Measurements from ENCODE around the gene LIN28A.
"Not testable (repeated sequence)": the region's sequence is repeated elsewhere in the genome, so short reads cannot be mapped to it uniquely, and the experiment has no call there.

Gene LIN28A

DNA sequence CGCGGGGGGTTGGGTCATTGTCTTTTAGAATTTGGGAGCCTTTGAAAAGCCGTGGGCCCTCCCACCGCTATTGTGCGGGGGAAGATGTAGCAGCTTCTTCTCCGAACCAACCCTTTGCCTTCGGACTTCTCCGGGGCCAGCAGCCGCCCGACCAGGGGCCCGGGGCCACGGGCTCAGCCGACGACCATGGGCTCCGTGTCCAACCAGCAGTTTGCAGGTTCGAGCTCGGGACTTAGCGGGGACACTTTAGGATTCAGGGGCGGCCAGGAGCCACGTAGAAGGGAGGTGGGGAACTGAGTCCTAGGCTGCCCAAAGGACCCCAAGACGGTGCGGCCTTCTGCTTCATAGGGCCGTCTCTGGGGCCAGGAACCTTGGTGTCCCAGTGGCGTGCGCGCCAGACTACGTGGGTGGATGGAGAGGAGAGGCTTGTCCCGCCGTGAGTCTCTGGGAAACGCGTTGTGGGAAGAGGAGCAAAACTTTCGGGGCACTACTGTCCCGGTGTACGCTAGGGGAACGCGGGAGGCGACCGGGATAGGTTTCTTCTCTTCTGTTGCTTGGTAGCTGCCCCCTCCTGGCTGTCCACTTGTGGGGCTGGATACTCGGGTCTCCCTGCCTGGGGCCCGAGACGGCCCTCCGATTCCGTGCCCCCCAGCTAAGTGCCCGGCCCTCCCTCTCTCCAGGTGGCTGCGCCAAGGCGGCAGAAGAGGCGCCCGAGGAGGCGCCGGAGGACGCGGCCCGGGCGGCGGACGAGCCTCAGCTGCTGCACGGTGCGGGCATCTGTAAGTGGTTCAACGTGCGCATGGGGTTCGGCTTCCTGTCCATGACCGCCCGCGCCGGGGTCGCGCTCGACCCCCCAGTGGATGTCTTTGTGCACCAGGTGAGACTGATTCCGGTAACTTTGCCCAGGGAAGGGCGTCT is at the start of gene LIN28A:
TSS of gene LIN28A (plus strand) at position 112 of the 918 bp plus-strand sequence. CDS start at position 187, 75 bp downstream.
- DNase-seq: no peak

DNA sequence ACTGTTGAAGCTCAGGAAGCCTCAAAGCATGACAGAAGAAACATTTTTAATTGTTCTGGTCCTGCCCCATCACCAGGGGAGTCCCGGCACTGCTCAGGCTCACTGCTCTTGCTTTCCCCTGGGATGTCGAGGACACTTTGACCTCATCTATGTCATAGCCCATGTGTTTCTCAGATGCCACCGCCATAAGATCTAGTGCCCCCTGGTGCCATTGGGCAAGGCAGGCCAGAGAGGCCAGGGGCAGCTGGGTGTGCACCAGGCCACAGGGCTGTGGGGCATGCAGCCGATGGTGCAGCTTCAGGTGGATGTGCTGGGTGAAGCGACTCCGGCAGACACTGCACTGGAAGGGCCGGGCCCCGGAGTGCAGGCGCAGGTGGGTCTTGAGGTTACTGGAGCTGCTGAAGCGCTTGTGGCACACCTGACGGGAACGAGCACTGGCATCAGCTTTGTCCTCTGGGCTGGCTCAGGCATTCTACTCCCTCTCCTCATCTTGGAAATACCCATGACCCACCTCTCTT is 49.0 kb upstream of the LIN28A start:
- no peak for DNase-seq

DNA sequence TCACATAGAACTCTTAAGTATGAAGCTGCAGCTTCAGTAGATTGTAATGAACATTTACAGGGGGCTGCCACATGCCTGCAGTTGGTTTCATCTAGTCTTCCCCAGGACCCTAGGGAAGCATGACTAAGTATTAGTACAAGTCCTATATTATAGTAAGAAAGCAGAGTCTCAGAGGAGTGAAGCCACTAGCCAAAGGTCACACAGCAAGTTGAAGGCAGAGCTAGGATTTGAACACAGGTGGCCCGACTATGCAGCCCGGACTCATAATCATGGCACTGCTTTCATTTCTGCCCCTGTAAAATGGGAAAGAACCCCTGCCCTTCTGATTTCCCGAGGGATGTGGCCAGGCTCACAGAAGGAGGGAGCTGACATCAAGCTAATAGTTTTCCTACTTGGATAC is 48.3 kb upstream of the LIN28A start:
- DNase-seq: no peak

DNA sequence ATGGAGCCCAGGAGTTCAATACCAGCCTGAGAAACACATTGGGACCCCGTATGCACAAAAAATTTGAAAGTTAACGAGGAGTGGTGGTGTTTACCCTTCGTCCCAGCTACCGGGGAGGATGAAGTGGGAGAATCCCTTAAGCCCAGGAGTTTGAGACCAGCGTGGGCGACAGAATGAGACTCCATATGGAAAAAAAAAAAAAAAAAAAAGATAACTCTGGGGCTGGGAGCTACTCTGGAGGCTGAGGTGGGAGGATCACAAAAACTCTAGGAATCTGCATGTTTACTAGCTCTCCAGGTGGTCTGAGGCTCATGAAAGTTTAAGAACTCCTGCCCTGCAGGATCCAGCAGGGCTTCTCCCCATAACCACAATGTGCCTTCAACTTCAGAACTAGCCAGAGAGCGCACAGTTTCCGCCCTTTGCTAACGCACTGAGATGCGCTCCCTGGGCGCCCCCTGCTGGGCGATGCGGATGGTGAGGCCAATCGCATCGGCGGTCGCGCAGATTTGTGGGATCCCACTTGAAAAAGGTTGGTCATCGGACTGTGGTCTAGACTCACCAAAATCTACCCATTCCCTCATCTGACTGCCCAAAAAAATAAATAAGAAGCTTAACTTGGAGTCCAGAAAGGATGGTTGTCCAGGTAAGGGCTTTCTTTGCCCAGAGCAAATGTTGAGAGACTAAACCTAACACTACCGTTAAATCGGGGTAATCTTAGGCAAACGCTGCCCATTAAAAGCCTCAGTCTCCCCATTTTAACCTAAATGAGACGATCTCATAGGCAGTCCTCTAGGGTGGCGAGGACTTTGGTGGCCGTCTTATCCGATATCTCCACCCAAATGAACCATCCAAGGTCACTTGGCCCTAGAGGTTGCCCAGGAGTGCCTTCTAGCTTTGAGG is 46.8 kb upstream of the LIN28A start:
- peak; percentile 76 for DNase-seq

- no peak for DNase-seq
Measured at GRCh38 chr1:26364956-26365355, 45.7 kb upstream of the LIN28A start.

DNA sequence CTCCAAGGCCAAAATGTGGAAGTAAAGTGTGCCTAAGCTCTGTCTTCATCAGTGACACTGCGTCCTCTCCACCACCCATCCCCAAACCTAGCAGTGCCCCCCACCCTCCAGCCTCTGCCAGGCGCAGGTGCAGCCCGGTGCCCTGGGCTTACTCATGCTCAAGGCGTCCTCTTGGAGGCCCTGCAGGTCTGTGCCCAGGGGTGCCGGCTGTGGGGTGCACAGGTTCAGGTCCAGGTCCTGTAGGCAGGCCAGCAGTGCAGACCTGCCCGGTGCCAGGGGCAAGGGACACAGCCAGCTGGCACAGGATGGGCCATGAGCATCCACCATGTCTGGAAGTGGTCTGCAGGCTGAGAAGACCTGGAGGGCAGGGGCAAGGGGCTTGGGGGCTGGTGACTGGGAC is 43.2 kb upstream of the LIN28A start:
- DNase-seq: no peak

- DNase-seq: no peak
Measured at GRCh38 chr1:26368006-26368405, 42.6 kb upstream of the LIN28A start.

DNA sequence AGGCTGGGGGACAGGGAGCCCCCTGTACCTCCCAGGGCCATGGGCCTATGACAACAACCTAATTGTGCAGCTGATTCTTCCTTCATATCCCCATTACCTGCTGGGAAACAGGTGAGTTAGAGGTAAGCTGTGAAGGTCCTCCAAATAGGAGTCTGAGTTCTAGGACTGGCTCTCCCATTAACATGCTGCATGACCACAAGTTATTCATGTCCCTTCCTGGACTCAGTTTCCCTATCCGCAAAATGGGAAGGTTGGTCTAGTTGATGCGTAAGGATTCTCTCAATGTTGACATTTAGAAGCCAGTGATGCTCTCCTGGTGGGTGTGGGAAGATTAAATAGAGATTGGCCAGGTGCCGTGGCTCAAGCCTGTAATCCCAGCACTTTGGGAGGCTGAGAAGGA is 42.1 kb upstream of the LIN28A start:
- DNase-seq: no peak

GRCh38 chr1:26370591-26371382 is 39.8 kb upstream of the LIN28A start:
- no peak for DNase-seq

DNA sequence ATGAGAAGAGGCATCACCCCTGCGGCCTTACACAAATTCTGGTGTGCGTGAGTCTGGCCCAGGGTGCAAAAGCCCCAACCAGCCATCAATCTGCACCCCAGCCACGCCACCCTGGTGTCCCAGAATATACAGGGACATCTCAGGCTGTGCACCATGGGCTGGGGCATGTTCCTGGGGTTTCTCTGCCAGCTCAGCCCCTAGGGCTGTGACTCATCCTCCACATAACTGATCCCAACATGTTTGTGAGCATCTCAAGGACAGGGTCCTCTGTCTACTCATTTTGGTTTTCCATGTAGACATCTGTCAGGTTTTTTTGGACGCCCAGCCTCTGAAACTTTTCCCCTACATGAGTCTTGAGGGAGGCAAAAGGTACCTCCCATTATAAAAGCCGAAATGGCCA is 38.6 kb upstream of the LIN28A start:
- no peak for DNase-seq

- not testable (repeated sequence) for DNase-seq
Measured at GRCh38 chr1:26372611-26373010, 38.0 kb upstream of the LIN28A start, which contains the start of gene ZNF683. ZNF683 (minus strand) TSS chr1:26372750; CDS start chr1:26368571, 4,179 bp downstream.

GRCh38 chr1:26373281-26373680 is 37.3 kb upstream of the LIN28A start:
- DNase-seq: peak; percentile 45

GRCh38 chr1:26373789-26374188 is 36.8 kb upstream of the LIN28A start:
- DNase-seq: no peak

- DNase-seq: not testable (repeated sequence)
Measured at GRCh38 chr1:26374361-26374760, 36.3 kb upstream of the LIN28A start.

DNA sequence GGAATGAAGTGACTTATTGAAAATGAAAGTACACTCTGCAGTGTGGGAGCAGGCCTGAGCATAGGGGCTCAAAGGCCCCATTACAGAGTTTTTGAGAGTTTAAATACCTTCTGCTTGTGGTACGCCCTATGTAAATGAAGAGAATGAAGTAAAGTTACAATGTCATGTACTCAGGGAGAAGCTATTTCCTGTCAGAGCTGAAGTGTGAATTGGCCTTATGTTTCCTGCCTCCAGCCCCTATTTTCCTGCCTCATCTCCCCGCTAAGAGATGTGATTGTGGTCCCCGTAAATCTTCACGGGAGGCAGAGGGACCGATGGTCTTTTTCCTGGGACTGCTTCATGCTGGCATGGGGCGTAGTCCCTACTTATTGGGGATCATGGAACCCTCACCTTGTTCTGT is 35.5 kb upstream of the LIN28A start:
- no peak for DNase-seq

- DNase-seq: no peak
Measured at GRCh38 chr1:26376050-26376449, 34.6 kb upstream of the LIN28A start.

DNA sequence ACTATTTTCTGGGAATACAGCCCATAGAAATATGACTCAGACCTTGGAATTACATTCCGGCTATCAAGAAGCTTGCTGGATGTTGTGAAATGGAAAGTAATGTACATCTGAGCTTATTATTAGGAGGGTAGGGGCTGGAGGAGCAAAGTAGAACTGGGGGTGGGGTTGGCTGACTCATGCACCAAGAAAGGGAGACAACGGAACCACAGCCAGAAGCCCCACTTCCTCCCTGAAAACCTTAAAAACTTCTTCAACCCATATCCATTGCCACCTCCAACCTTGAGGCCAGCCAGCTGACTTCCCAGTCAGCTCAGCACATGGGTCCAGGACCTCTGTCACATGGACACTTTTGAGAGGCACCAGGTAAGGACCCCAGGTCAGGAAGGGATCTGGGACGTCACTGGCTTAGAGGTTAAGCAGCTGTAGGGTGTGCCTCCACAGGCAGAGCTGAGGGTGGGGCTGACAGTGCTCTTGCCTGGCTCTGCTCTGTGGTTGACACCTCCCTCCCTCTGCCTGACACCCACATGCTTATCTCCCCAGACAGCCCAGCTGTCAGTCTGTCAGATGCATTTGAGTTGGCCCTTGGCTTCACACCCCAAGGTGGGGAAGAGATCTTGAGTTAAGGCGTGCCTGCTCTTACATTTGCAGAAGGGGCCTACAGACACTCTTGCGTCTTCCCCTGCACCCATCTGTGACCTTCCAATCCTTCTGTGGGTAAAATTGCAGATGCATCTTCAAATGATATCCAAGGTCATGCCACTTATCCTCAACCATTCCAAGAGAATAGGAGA is 32.3 kb upstream of the LIN28A start:
- DNase-seq: peak; percentile 82

- no peak for DNase-seq
Measured at GRCh38 chr1:26378879-26379251, 31.8 kb upstream of the LIN28A start.

DNA sequence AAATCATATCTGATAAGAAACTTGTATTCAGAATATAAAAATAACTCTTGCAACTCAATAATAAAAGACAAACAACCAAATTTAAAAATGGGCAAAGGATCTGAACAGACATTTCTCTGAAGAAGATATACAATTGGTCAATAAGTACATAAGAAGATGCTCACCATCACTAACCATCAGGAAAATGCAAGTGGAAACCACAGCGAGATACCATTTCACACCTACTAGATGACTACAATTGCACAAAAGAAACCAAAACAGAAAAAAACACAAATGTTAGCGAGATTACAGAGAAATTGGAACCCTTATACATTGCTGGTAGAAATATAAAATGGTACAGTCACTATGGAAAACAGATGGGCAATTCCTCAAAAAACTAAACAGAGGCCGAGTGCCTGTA is 26.5 kb upstream of the LIN28A start:
- no peak for DNase-seq

- DNase-seq: not testable (repeated sequence)
Measured at GRCh38 chr1:26385063-26385462, 25.6 kb upstream of the LIN28A start.

DNA sequence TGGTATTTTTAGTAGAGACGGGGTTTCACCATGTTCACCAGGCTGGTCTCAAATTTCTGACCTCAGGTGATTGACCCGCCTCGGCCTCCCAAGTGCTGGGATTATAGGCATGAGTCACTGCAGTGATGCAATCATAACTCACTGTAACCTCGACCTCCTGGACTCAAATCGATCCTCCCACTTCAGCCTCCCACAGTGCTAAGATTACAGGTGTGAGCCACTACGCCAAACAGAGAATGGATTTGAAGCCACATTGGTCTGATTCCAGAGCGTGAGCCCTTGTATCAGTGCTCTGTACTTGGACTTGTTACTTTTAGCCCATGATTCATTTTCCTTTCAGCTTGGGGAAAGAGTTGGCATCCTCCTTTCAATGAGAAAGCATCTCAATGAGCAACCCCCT is 23.2 kb upstream of the LIN28A start:
- no peak for DNase-seq

Measured in activated effector memory CD4-positive, alpha-beta T cell treated with Interleukin-2 at 50 U/mL for 16 hours (primary cell).